DMS153 treated with DMSO at 0.1 percent for 48 hours (cell line): ENCODE measurements around the gene MRPL54.

ENCODE experiments used
- DNase-seq: peaks from one replicate; lab custom pipeline; 2025; ENCODE audit not compliant: unreplicated experiment; lab: John Stamatoyannopoulos, UW

MRPL54 gene

DNA sequence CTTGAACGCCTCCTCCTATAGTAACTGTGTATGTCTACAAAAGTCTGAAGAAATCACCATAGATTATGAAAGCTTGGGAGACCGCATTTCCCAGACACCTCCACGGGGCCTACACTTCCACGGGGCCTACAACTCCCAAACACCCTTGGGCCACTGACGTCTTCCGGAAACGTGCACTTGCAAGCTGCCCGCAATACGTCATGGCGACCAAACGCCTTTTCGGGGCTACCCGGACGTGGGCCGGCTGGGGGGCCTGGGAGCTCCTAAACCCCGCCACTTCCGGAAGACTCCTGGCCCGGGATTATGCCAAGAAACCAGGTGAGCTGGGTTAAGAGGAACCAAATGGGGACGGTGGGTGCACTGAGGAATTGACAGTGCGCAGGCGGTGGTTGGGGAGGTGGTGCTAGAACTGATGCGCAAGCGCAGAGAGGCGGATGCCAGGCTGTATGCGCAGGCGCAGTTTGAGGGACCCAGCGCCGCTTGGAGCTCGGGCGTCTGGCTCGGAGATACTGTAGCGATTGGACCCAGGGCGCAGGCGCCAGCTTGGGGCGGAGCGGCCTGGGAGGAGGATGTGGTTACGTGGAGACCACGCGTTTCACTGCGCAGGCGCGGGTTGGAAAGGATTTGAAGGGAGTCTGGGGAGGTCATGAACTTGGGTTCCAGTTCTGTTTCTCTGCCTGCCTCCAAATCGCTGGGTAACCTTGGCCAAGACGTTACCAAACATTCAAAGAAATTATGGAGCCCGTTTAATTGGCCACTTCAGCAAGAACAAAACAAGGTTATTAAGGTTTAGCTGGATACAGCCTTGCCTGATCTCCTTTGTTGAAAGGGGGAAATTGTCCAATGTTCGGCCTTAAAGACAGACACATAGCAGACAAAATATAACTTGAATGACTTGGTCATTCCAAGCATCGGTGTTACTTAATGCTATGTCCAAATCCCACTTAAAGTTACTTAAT lies at the start of gene MRPL54:
TSS of gene MRPL54 (plus strand) at position 182 of the 959 bp plus-strand sequence. CDS start at position 201, 19 bp downstream.
- peak; percentile 98 for DNase-seq

DNA sequence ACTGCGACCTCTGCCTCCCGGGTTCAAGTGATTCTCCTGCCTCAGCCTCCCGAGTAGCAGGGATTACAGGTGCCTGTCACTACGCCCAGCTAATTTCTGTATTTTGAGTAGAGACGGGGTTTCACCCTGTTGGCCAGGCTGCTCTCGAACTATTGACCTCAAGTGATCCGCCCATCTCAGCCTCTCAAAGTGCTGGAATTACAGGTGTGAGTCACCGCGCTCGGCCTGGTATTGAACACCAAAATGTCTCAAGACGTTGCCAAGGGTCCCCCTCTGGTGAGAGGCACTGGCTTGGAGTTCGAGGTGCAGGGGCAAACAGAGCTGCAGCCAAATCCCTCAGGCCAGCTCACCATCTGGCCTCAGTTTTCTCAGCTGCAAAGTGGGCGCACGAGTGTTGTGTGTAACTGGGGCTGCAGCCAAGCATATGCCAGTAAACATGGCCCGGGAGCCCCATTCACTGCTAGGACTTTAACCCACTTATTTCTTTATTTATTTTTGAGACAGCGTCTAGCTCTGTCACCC lies 46.3 kb upstream of the MRPL54 start:
- no peak for DNase-seq

DNA sequence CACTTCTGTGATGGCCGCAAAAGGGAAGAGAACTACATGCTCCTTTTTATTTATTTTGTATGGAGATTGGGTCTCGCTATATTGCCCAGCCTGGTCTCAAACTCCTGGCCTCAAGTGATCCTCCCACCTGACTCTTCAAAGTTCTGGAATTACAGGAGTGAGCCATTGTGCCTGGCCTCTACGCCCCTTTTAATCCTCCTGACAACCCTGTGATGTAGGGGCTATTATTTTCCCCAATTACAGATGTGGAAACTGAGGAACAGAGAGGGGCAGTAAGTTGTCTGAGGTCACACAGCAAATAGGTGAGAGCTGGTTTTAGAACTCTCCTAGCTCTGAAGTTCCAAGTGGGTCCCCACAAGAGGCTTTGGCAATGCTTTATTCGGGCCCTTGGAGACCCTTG lies 42.6 kb upstream of the MRPL54 start:
- DNase-seq = no peak

DNA sequence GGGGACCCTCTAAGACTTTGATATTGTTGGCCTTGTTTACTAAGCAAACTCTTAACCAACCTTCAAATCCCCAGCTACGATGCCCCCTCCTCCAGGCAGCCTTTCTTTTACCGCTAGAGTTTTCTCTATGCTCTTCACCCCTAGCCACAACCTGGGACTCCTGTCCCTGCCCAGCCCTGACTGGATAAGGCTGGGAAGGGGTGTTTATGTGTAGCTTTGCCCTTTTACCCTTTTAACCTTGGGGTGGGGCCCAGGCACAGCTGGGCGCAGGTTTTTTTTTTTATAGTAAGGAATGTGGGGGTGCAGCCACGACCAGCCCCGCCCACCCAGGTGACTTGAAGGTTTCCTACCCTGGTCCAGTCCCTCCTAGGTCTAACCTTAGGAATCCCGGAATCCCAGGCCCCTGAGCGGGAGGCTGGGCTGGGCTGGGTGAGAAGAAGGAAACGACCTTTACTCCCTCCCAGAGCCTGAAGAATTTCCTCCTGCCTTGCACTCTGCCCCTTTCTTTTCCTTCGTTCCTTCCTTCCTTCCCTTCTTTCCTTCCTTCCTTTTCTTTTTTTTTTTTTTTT lies 42.0 kb upstream of the MRPL54 start:
- DNase-seq = no peak

DNA sequence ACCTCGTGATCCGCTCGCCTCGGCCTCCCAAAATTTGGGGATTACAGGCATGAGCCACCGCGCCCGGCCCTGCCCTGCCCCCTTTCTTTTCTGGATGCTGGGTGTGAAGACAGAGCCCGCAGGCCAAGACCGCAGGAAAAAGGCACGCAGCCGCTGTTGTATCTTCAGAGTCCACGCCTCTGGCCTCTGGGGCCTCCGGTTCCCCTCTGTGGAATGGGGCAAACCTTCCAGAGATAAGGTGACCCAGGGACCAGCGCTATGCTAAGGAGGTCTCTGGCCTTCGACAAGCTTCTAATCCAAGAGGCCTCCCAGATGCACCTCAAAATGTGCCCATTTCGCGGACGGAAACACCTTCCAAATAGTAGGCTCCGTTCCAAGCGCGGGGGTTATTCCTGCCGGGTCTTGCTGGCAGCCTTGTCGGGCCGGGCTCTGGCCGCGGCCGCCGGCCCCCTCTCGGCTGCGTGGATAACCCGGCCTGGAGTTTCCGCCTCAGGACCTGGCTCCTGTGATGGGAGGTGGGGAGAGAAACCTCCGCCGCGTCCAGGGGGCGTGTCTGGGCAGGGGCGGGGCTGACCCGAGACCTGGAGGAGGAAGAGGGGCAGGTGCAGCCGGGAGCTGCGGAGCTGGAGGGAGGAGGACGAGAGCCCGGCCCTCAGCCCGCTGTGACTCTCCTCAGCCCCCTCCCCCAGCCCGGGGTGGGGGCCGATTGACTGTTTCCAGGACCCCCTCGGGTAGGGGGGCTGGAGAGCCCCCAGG lies 41.2 kb upstream of the MRPL54 start:
- peak; percentile 89 for DNase-seq

DNA sequence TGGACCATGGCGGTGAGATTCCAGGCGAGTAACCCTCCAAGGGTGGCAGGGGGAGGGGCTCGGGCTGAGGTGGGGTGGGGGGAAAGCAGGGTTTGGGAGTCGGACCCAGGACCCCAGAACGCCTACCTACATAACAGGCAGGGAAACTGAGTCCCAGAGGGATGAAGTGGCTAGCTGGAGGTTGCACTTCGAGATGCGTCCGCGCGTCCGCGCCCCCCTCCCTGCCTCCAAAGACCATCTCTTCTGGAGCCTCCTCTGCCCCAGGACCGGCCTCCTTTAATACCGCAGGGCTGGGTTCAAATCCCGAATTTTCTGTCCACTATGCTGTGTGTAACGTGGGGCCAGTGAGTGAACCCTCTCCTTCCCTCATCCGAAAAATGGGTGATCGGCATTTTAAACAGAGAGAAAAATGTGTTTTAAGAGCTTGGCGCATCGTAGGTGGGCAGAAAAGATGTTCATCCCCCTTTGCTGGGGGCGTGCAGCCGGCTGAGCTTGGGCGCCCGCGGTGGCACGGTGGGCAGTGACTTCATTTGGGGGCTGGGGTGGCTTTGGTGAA lies 40.5 kb upstream of the MRPL54 start:
- DNase-seq = no peak

DNA sequence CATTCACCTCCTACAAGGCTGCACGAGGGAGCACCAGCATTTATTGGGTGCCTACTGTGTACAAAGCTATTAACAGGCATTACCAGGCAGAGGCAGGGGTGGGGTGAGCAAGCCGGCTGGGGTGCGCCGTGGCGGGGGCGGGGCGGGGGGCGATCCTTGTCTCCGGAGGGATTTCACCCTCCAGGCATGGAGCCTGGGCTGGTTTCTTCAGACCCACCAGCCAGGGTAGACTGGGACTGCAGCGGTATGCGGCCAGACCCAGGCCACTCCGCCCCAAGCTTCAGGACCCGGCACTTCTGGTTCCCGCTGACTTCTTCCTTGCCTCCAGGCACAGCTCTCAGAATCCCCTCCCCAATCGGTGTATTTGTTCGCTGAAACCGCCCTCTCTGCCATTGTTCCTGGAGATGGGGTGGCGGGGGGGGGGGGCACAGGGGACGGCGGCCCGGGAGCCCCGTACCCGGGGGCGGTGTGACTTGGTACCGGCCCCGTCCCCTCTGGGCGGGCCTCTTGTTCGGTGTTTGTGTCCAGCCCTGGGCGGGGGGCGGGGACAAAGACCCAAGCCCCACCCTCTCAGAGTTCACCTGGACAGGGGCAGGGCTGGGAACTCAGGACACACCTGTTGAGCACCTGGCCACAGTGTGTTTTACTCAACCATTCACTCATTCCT lies 39.9 kb upstream of the MRPL54 start:
- no peak for DNase-seq

DNA sequence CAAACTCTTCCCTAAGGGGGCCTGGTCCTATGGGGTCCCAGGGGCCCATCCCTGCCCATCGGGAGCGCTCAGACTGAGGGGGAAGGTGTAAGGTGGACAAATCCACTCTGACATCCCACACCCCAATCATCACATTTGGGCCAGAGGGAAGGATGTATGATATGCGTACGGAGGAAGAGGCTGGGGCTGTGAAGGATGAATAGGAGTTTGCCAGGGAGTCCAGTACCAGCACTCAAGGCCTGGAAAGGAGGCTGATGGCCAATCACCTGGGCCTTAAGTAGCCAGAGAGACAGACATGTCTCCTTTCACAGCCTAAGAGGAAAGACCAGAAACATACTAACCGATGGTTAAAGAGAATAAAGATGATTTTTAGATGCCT lies 39.4 kb upstream of the MRPL54 start:
- no peak for DNase-seq

DNA sequence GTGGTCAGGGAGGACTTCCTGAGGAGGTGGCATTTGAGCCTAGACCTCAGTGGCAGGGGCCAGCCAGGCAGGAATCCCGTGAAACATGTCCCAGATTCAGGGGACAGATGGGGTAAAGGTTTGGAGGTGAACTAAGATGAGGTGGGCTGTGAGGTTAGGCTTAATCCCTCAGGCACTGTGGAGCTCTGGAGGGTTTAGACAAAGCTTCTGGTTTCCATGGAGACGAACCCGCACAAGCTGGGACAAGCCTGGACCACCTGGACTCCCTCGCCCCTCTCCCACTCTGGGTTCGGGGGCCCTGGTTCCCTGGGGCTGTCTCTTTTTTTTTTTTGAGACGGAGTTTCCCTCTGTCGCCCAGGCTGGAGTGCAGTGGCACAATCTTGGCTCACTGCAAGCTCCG lies 38.6 kb upstream of the MRPL54 start:
- DNase-seq = no peak

DNA sequence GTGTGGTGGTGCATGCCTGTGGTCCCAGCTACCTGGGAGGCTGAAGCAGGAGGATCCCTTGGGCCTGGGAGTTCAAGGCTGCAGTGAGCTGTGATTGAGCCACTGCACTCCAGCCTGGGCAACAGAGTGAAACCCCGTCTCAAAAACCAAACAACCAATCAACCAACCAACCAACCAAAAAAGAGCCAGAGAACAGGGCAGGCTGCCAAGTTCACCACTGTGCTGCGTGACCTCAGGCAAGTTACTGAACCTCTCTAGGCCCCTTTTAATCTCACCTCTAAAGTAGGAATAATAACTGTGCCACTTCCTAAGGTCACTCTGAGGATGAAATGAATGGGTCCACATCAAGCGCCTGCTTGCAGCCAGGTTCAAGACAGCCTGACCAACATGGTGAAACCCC lies 37.4 kb upstream of the MRPL54 start:
- no peak for DNase-seq

DNA sequence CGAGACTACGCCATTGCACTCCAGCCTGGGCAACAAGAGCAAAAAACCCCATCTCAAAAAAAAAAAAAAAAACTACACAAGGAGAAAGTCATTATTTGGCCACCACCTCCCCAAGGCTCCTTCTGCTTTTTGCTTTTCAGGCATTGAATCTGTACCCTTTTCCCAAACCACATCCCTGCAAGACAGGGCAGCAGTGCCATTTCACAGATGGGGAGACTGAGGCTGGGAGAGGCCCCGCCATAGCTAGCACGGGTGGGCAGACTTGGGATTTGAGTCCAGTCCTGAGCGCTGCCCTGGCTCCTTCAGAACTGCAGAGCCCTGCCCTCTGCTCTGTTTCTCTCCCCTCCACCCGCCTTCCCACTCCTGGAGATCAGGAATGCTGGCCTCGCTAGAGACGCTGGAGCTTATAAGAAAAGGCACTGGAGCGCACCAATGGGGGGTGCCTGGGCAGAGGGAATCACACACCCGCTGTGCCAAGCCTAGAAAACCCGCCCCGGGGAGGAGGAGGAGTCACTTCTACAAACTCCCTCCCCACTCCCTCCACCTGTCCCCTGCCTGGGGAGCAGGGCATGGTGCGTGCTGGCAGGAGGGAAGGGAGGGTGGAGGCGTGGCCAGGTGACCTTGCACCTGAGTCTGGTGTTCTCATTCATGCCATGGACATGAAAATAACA lies 36.7 kb upstream of the MRPL54 start:
- DNase-seq = no peak

DNA sequence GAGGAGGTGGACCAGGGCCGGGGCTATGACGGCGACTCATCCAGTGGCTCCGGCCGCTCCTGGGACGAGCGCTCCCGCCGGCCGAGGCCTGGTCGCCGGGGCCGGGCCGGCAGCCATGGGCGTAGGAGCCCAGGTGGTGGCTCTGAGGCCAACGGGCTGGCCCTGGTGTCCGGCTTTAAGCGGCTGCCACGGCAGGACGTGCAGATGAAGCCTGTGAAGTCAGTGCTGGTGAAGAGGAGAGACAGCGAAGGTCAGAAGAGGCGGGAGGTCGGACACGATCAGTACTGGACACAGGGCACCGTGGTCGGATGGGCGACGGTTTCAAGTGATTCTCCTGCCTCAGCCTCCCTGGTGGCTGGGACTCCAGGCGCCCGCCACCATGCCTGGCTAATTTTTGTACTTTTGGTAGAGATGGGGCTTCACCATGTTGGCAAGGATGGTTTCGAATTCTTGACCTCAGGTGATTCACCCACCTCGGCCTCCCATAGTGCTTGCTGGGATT lies 32.0 kb upstream of the MRPL54 start:
- no peak for DNase-seq

DNA sequence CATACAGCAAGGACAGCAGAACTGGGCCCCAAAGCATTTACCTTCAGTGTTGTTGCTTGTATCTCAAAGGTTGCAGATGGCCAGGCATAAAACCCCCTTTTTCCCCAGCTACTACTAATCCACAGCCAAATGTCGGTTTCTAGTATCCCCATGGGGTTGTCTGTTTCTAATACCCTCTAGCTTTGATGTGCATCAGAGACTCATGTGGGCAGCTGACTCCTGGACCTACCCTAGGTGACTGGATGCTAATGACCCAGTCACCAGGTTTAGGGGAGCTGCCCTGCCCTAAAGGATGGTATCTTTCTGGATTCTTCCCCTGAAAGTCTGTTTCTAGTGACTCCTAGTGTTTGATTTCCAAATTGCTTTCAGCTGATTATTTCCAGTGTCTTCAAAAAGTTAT lies 30.4 kb upstream of the MRPL54 start:
- DNase-seq = no peak

DNA sequence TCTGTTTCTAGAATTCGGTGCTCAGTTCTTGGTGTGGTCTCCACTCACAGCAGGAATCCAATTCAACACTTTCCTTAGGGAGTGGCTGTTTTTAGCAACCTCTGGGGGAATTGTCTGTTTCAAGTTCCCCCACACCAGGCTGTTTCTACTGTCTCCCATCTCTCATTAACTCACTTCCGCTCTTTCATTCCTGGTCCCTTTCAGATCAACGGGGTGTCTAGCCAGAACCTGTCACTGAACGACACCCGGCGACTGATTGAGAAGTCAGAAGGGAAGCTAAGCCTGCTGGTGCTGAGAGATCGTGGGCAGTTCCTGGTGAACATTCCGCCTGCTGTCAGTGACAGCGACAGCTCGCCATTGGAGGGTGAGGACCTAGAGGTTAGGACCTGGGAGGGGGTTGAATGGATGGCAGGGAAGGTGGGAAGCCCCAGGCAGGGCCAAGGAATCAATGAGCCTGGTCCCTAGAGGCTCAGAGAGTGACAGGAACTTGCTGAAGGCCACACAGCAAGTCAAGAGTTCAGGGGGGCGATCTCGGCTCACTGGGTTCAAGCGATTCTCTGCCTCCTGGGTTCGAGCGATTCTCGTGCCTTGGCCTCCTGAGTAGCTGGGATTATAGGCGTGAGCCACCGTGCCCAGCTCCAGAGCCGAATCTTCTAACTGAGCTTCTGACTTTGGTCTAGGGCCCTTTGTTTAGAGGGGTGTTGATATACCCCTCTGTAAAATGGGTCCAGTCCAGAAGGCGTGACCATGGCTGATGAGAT lies 28.8 kb upstream of the MRPL54 start:
- no peak for DNase-seq

DNA sequence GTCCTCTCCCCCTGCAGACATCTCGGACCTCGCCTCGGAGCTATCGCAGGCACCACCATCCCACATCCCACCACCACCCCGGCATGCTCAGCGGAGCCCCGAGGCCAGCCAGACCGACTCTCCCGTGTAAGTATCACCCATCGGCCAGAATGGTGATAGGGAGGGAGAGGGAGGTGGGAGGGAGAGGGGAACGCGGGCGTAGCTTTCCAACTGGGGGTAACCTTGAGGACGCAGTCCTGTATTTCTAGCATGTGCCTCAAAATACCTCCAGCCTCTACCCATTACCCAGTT lies 28.2 kb upstream of the MRPL54 start:
- no peak for DNase-seq

DNA sequence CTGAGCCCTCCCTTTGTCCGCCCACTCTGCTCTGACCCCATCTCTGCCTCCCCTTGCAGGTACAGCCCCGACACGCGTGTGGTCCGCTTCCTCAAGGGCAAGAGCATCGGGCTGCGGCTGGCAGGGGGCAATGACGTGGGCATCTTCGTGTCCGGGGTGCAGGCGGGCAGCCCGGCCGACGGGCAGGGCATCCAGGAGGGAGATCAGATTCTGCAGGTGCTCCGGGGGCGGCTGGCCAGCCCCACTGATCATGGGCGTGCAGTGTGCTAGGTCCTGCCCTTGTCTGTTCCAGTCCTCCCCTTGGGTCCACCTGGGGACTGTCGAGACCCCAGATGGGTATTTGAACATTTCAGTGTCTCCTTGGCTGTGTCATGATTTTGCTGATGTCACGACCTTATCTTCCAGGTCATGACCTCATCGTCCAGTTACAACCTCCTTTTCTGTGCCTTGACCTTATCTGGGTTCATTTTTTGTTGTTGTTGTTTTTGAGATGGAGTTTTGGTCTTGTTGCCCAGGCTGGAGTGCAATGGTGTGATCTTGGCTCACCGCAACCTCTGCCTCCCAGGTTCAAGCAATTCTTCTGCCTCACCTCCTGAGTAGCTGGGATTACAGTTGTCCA lies 26.3 kb upstream of the MRPL54 start:
- DNase-seq = no peak

DNA sequence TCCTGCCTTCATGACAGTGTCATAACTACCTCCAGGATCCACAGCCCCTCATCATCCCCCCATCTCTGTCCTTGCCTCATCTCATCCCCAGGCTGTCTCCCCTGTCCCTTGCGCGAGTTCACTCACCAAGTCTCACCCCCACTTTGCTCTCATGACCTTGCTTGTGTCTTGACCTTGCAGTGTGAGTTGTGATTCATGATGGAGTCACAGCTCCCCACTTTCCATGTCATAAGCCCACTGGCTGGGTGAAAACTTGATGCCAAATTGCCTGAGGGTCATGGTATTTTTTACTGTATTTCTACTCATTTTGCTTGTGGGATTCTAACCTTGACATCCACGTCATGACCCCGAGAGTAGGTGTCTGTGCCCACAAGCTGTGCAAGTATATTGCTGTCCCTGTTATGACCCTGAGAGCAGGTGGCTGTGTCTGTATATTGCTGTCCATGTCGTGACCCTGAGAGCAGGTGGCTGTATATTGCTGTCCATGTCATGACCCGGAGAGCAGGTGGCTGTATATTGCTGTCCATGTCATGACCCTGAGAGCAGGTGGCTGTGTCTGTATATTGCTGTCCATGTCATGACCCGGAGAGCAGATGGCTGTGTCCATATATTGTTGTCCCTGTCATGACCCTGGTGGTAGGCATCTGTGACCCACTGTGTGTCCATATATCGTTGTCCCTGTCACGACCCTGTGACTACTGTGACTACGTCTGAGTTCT lies 24.8 kb upstream of the MRPL54 start:
- no peak for DNase-seq

DNA sequence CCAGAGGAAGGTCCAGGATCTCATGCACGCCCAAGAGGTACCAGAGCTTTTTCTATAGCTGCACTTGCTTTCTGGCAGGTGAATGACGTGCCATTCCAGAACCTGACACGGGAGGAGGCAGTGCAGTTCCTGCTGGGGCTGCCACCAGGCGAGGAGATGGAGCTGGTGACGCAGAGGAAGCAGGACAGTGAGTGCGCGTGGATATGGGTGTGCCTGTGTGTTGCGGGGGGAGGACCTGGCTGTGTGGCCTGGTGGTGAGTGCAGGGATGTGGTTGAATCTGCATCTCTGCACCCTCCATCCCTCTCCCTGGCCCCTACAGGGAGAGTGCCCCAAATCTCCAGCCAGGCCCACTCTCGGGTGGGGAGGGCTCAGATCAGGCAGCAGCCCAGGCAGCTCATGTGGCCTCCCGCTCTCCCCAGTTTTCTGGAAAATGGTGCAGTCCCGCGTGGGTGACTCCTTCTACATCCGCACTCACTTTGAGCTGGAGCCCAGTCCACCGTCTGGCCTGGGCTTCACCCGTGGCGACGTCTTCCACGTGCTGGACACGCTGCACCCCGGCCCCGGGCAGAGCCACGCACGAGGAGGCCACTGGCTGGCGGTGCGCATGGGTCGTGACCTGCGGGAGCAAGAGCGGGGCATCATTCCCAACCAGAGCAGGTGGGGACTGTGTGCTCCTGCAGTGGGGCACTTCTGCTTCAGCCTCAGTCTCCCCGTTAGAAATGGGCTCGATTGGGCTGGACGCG lies 23.8 kb upstream of the MRPL54 start:
- DNase-seq = no peak
